ENCODE measurements around the gene GINM1. TPM values are rescaled to one million over a fixed set of nuclear protein-coding genes. Genes with fewer than 3 reads are reported as not detected.

GINM1 gene
- total and polyA plus RNA-seq, 2 of the 8 experiments (the other 6 are each of a cell fraction or from before 2014, with no cell fraction given): 5.1 to 21.6 TPM

GRCh38 chr6:149560736-149561135 is 5.4 kb upstream of the GINM1 start:
- Histone ChIP-seq H2AFZ (ENCODE audit: low read length) (no peak overlapping the region), H3K23me2 (ENCODE audit: low read depth, low read length) (no peaks in the 10 kb centered on the region; the same call in 1 of the 2 replicates), H3K18ac (ENCODE audit: extremely low read depth, low read length) (no peak overlapping the region), H3K4me1 (replicated peaks in 1 of 4; ENCODE audit: control insufficient read depth in 3 of 4, insufficient read depth in 4 of 4, low read length in 3 of 4) (no peaks in the 10 kb centered on the region), H2BK5ac (ENCODE audit: low read depth, low read length) (no peak overlapping the region), H2BK12ac (ENCODE audit: low read depth, low read length) (no peak overlapping the region), H2BK20ac (ENCODE audit: low read length) (no peak overlapping the region), H3K79me1 (ENCODE audit: low read depth, low read length) (no peaks in the 10 kb centered on the region), H4K5ac (ENCODE audit: insufficient read length, low read depth, low read length) (no peak overlapping the region), H3K36me3 (ENCODE audit: control insufficient read depth in 2 of 4, insufficient read depth in 4 of 4, low read length in 3 of 4) (no peaks in the 10 kb centered on the region), H3K4me3 (ENCODE audit: extremely low read depth in 1 of 4, insufficient read depth in 2 of 4, low read depth in 3 of 4, low read length in 4 of 4) (no peak overlapping the region; a peak in 1 of 8 replicates), H2BK15ac (ENCODE audit: low read length) (no peak overlapping the region), H3K14ac (ENCODE audit: insufficient read length) (no peak overlapping the region), H3K56ac (replicated peaks; ENCODE audit: insufficient read length, low read depth, low read length) (no peak overlapping the region), H3K27ac (ENCODE audit: low read depth, low read length) (no peak overlapping the region), H4K20me1 (replicated peaks in 1 of 2; ENCODE audit: control insufficient read depth in 1 of 2, insufficient read depth in 2 of 2, low read length in 2 of 2) (no peaks in the 10 kb centered on the region), H2BK120ac (replicated peaks; ENCODE audit: low read depth, low read length) (no peak overlapping the region), H4K8ac (ENCODE audit: extremely low read depth, insufficient read depth, low read length) (no peak overlapping the region), H3K79me2 (ENCODE audit: control insufficient read depth in 1 of 2, insufficient read depth in 2 of 2, low read length in 2 of 2) (no peaks in the 10 kb centered on the region), H3K9ac (replicated peaks in 1 of 4; ENCODE audit: extremely low read depth in 1 of 4, low read depth in 3 of 4, low read length in 3 of 4) (no peak overlapping the region), H3K9me3 (ENCODE audit: insufficient read depth in 2 of 2, low read depth in 1 of 2, low read length in 1 of 2) (no peaks in the 10 kb centered on the region), H4K91ac (replicated peaks; ENCODE audit: insufficient read length, low read length) (no peak overlapping the region), H3K4ac (replicated peaks; ENCODE audit: insufficient read length, low read depth, low read length) (no peak overlapping the region), H3K23ac (ENCODE audit: insufficient read length) (no peak overlapping the region), H3K27me3 (replicated peaks in 1 of 4; ENCODE audit: control insufficient read depth in 3 of 4, extremely low read depth in 1 of 4, insufficient read depth in 3 of 4, low read length in 3 of 4) (no peaks in the 10 kb centered on the region), H2AK5ac (ENCODE audit: low read depth, low read length) (no peak overlapping the region), H3K4me2 (ENCODE audit: insufficient read depth in 1 of 2, low read depth in 2 of 2, low read length in 2 of 2) (no peak overlapping the region)
- WGBS, 2 experiments (ENCODE audit: extremely low coverage in 1 of 2, insufficient coverage in 1 of 2, insufficient read length in 1 of 2, insufficient replicate concordance in 2 of 2, low coverage in 1 of 2, low lambda C conversion rate in 2 of 2, missing lambda C conversion rate in 1 of 2): 76% methylated on average over 3 of the region's 3 CpGs; no CpG with 5 or more reads in 1 of the 2 experiments
- POLR2A ChIA-PET (ENCODE audit: partially characterized antibody): no interaction called here
- TF ChIP-seq FOSL1 (IDR thresholded peaks at IDR 0.05; ENCODE audit: insufficient read depth, low read depth, low read length) (no peak), TAF1 (IDR thresholded peaks at IDR 0.05; ENCODE audit: low read depth, low read length) (no peak), MAFK (IDR thresholded peaks at IDR 0.05; ENCODE audit: low read depth, low read length) (no peak)
- TF ChIP-seq, protein P1, sequence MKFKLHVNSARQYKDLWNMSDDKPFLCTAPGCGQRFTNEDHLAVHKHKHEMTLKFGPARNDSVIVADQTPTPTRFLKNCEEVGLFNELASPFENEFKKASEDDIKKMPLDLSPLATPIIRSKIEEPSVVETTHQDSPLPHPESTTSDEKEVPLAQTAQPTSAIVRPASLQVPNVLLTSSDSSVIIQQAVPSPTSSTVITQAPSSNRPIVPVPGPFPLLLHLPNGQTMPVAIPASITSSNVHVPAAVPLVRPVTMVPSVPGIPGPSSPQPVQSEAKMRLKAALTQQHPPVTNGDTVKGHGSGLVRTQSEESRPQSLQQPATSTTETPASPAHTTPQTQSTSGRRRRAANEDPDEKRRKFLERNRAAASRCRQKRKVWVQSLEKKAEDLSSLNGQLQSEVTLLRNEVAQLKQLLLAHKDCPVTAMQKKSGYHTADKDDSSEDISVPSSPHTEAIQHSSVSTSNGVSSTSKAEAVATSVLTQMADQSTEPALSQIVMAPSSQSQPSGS (IDR thresholded peaks at IDR 0.05; ENCODE audit: low read length): no peak
- TF ChIP-seq, protein P2, sequence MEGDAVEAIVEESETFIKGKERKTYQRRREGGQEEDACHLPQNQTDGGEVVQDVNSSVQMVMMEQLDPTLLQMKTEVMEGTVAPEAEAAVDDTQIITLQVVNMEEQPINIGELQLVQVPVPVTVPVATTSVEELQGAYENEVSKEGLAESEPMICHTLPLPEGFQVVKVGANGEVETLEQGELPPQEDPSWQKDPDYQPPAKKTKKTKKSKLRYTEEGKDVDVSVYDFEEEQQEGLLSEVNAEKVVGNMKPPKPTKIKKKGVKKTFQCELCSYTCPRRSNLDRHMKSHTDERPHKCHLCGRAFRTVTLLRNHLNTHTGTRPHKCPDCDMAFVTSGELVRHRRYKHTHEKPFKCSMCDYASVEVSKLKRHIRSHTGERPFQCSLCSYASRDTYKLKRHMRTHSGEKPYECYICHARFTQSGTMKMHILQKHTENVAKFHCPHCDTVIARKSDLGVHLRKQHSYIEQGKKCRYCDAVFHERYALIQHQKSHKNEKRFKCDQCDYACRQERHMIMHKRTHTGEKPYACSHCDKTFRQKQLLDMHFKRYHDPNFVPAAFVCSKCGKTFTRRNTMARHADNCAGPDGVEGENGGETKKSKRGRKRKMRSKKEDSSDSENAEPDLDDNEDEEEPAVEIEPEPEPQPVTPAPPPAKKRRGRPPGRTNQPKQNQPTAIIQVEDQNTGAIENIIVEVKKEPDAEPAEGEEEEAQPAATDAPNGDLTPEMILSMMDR (IDR thresholded peaks at IDR 0.05; ENCODE audit: control extremely low read depth in 1 of 3, insufficient read depth in 1 of 3, low read depth in 1 of 3, low read length in 3 of 3): peak; percentile 25 to 39 (median 32); a peak in 3 of 4 replicates
- DNase-seq (ENCODE audit: low read depth in 1 of 2, low spot score in 2 of 2): no peak
- CTCF ChIA-PET (ENCODE audit: partially characterized antibody): interaction anchor here (0.6 to 6.5 kb wide), 16 partner anchors 10 to 1378 kb away, joined by 3 to 108 read pairs (median 4); partner anchors contain the start of gene PPIL4
- no peak for FAIRE-seq

All from H1 (cell line).